ENCODE measurements around the gene TUBB1.
"Not testable (repeated sequence)": the region's sequence is repeated elsewhere in the genome, so short reads cannot be mapped to it uniquely, and the experiment has no call there.

The TUBB1 gene

DNA sequence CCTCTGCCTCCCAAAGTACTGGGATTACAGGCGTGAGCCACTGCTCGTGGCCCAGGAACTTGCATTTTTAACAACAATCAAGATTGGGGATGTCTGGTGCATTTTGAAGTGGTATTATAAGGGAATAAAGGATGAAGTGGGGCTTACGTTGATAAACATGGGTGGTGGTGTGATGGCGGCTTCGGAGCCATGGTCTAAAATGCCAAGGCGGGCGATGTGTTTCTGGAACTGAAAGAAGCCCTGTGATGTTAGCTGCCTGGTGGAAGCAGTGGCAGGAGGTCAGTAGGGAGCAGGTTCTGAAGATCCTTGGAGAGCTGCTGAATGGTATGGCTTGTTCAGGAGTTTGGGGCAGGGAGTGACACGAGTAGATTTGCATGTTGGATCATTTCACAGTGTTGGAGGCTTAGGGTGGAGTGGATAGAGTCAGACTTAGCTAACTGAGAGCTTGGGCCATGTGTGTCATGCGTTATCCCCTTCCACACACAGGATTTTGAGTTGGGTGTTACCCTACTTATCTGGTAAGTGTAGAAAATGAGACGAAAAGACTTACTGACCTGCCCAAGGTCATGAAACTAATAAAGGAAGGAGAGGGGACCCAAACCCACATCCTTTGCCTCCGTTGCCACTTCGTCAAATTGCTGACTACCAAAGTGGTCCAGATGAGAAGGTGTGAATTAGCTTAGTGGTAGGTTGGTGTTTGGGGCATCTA is 36.7 kb upstream of the TUBB1 start:
- TF ChIP-seq, protein P1, sequence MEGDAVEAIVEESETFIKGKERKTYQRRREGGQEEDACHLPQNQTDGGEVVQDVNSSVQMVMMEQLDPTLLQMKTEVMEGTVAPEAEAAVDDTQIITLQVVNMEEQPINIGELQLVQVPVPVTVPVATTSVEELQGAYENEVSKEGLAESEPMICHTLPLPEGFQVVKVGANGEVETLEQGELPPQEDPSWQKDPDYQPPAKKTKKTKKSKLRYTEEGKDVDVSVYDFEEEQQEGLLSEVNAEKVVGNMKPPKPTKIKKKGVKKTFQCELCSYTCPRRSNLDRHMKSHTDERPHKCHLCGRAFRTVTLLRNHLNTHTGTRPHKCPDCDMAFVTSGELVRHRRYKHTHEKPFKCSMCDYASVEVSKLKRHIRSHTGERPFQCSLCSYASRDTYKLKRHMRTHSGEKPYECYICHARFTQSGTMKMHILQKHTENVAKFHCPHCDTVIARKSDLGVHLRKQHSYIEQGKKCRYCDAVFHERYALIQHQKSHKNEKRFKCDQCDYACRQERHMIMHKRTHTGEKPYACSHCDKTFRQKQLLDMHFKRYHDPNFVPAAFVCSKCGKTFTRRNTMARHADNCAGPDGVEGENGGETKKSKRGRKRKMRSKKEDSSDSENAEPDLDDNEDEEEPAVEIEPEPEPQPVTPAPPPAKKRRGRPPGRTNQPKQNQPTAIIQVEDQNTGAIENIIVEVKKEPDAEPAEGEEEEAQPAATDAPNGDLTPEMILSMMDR (IDR thresholded peaks at IDR 0.05; ENCODE audit: insufficient read depth, low read length, poor library complexity, severe bottlenecking) = no peak
- H3K36me3 ChIP-seq (ENCODE audit: control insufficient read depth, insufficient read depth, low read length) = peaks cover 3% of the 10 kb centered on the region
- DNase-seq (ENCODE audit: extremely low read depth, insufficient read length) = no peak
- no peaks in the 10 kb centered on the region for H3K27me3 ChIP-seq (replicated peaks; ENCODE audit: control insufficient read depth, insufficient read depth, low read length)
- peak overlapping the region; percentile 66 for H3K4me3 ChIP-seq (replicated peaks; ENCODE audit: low read depth, low read length)

DNA sequence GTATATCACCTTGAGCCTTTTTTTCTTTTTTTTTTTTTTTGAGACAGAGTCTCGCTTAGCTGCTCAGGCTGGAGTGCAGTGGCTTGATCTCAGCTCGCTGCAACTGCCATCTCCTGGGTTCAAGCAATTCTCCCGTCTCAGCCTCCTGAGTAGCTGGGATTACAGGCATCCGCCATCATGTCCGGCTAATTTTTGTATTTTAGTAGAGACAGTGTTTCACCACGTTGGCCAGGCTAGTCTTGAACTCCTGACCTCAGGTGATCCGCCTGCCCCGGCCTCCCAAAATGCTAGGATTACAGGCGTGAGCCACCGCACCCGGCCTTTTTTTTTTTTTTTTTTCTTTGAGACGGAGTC is 36.1 kb upstream of the TUBB1 start:
- H3K27me3 ChIP-seq (replicated peaks; ENCODE audit: control insufficient read depth, insufficient read depth, low read length); H3K36me3 ChIP-seq (ENCODE audit: control insufficient read depth, insufficient read depth, low read length); H3K4me3 ChIP-seq (replicated peaks; ENCODE audit: low read depth, low read length); DNase-seq (ENCODE audit: extremely low read depth, insufficient read length): not testable (repeated sequence)

DNA sequence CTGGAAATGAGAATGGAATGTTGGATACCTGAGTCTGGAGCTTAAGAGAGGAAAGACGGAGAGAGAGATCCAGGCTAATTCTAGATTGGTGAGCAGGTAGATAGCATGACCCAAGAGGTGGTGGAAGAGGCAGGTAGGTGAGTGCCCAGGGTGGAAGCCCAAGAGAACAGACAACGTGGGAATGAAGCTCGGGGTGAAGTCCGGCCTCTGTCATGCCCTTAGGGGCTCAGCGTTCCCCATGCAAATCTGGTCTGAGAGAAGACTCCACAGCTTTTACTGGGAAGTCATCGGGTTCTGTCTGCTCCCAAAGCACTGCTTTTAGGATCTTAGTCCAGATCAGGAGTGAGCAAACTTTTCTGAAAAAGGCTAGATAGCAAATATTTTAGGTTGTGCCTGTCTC is 34.5 kb upstream of the TUBB1 start:
- H3K4me3 ChIP-seq (replicated peaks; ENCODE audit: low read depth, low read length) = no peak overlapping the region
- peaks cover 15% of the 10 kb centered on the region for H3K36me3 ChIP-seq (ENCODE audit: control insufficient read depth, insufficient read depth, low read length)
- no peaks in the 10 kb centered on the region for H3K27me3 ChIP-seq (replicated peaks; ENCODE audit: control insufficient read depth, insufficient read depth, low read length)
- DNase-seq (ENCODE audit: extremely low read depth, insufficient read length) = no peak
- TF ChIP-seq, protein P1 (IDR thresholded peaks at IDR 0.05; ENCODE audit: insufficient read depth, low read length, poor library complexity, severe bottlenecking) = no peak

DNA sequence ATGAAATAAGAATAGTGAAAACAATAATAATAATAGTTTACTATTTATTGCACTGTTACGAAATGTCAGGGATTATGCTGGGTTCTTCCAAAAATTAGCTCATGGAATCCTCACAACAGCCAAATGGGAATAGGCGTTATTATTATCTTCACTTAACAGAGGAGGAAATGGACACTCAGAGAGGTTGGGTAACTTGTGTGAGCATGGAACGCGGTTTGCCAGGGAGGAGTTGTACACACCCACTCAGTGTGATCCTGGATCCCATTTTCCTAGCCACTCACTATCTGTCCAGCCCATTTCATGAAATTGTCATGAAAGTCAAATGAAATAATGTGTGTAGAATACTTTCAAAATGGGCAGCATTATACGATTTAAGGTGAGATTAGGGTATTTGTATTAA is 33.6 kb upstream of the TUBB1 start:
- no peaks in the 10 kb centered on the region for H3K27me3 ChIP-seq (replicated peaks; ENCODE audit: control insufficient read depth, insufficient read depth, low read length)
- H3K4me3 ChIP-seq (replicated peaks; ENCODE audit: low read depth, low read length) = no peak overlapping the region
- no peak for DNase-seq (ENCODE audit: extremely low read depth, insufficient read length)
- TF ChIP-seq, protein P1 (IDR thresholded peaks at IDR 0.05; ENCODE audit: insufficient read depth, low read length, poor library complexity, severe bottlenecking) = no peak
- H3K36me3 ChIP-seq (ENCODE audit: control insufficient read depth, insufficient read depth, low read length) = peaks cover 19% of the 10 kb centered on the region

DNA sequence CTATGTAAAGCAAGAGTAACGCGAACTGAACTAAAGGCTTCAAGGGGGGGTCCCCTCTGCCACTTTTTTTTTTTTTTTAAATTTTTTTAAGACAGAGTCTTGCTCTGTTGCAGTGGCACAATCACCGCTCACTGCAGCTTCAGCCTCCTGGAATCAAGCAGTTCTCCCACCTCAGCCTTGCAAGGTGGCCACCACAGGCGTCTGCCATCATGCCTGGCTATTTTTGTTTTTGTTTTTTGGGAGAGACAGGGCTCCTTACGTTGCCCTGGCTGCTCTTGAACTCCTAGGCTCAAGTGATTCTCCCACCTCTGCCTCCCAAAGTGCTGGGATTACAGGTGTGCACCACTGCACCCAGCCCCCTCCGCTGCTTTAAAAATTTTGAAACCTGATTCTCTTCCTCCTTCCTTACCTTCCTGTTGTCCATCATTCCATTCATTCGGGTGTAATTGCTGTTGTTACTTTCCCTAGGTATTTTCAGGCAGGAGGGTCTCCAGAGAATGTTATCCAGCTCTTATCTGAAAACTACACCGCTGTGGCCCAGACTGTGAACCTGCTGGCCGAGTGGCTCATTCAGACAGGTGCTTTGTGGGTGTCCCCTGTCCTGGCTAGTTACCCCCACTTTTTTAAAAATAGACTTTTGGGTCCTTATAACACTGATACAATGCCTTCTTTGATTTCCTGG is 32.8 kb upstream of the TUBB1 start:
- peaks cover 24% of the 10 kb centered on the region for H3K36me3 ChIP-seq (ENCODE audit: control insufficient read depth, insufficient read depth, low read length)

DNA sequence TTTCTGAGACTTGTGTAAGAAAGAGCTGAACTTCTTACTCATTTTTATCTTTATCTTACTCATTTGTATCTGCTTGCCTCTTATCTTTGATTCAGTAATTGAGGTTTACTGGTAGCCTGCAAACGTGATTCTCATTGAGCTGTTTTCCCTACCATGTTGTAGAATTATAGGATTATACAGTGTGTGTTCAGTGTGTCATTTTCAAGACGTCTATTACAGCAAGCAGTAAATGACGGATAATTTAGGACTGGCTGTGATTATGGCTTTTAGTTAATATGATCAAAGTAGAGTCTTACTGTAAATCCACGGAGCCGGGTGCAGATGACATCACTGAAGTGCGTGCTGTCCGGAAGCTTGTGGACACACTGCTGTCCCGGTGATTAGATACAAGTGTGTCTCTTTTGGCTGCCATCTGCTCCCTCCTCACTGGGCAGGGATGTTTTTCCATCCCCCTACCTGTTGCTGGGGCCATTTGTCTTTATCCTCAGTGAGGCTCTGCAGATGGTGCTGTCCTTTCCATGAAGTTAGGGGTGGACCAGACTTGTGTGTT is 32.2 kb upstream of the TUBB1 start:
- peaks cover 24% of the 10 kb centered on the region for H3K36me3 ChIP-seq (ENCODE audit: control insufficient read depth, insufficient read depth, low read length)

More for the DNA sequence above, 32.8 kb upstream of the TUBB1 start:
- H3K27me3 ChIP-seq (replicated peaks; ENCODE audit: control insufficient read depth, insufficient read depth, low read length) = no peaks in the 10 kb centered on the region
- no peak overlapping the region for H3K4me3 ChIP-seq (replicated peaks; ENCODE audit: low read depth, low read length)
- DNase-seq (ENCODE audit: extremely low read depth, insufficient read length) = no peak
- TF ChIP-seq, protein P1 (IDR thresholded peaks at IDR 0.05; ENCODE audit: insufficient read depth, low read length, poor library complexity, severe bottlenecking) = no peak

More for the DNA sequence above, 32.2 kb upstream of the TUBB1 start:
- DNase-seq (ENCODE audit: extremely low read depth, insufficient read length) = no peak
- Histone ChIP-seq H3K27me3 (replicated peaks; ENCODE audit: control insufficient read depth, insufficient read depth, low read length) (no peaks in the 10 kb centered on the region), H3K4me3 (replicated peaks; ENCODE audit: low read depth, low read length) (no peak overlapping the region)
- TF ChIP-seq, protein P1 (IDR thresholded peaks at IDR 0.05; ENCODE audit: insufficient read depth, low read length, poor library complexity, severe bottlenecking) = no peak

Measured in GM06990 (cell line).